GM19438 (cell line): ENCODE measurements around the gene ADCY4.
A peak's percentile ranks its signal among the peaks of the same experiment; 100 is the strongest.

Source experiments
- ATAC-seq: cut with Tn5 transposase; IDR thresholded peaks from one replicate; pipeline ENCODE4 v1.9.1; 2021; ENCODE audit warnings: low read depth; ENCODE audit not compliant: unreplicated experiment

The ADCY4 gene

GRCh38 chr14:24304019-24304387, 30.9 kb downstream of the ADCY4 start:
- no peak for ATAC-seq

GRCh38 chr14:24300326-24300980, 34.4 kb downstream of the ADCY4 start:
- no peak for ATAC-seq

- ATAC-seq, result peak; percentile 72
Measured at GRCh38 chr14:24299255-24300191, 35.3 kb downstream of the ADCY4 start, which contains the start of the genes DHRS1 and NOP9. DHRS1 (minus strand) TSS chr14:24299780; CDS start chr14:24299106, 674 bp downstream. NOP9 (plus strand) TSS chr14:24299850; CDS start chr14:24299955, 105 bp downstream.

GRCh38 chr14:24298892-24299254, 36.0 kb downstream of the ADCY4 start:
- ATAC-seq, result no peak

- peak; percentile 7 for ATAC-seq
Measured at GRCh38 chr14:24297190-24297964, 37.5 kb downstream of the ADCY4 start.

GRCh38 chr14:24296341-24297157, 38.3 kb downstream of the ADCY4 start:
- peak; percentile 41 for ATAC-seq

- ATAC-seq, result no peak
Measured at GRCh38 chr14:24293525-24293924, 41.3 kb downstream of the ADCY4 start.

- no peak for ATAC-seq
Measured at GRCh38 chr14:24292118-24292807, 42.6 kb downstream of the ADCY4 start.

- no peak for ATAC-seq
Measured at GRCh38 chr14:24291446-24292117, 43.3 kb downstream of the ADCY4 start.

GRCh38 chr14:24290746-24291145, 44.1 kb downstream of the ADCY4 start:
- no peak for ATAC-seq

GRCh38 chr14:24289649-24290280, 45.1 kb downstream of the ADCY4 start:
- peak; percentile 61 for ATAC-seq

GRCh38 chr14:24286996-24287395, 47.9 kb downstream of the ADCY4 start:
- ATAC-seq, result no peak

GRCh38 chr14:24285351-24285750, 49.5 kb downstream of the ADCY4 start:
- no peak for ATAC-seq

GRCh38 chr14:24284501-24285035, 50.3 kb downstream of the ADCY4 start:
- no peak for ATAC-seq

GRCh38 chr14:24283796-24284460, 50.9 kb downstream of the ADCY4 start:
- ATAC-seq, result no peak

GRCh38 chr14:24282736-24283135, 52.1 kb downstream of the ADCY4 start:
- no peak for ATAC-seq

- no peak for ATAC-seq
Measured at GRCh38 chr14:24281636-24282035, 53.2 kb downstream of the ADCY4 start.
